Thymus (tissue), 11 donors: ENCODE results near the gene SYCE1. TPM values are rescaled to one million over a fixed set of nuclear protein-coding genes. Genes with fewer than 3 reads are reported as not detected.
"Not testable (repeated sequence)": the region's sequence is repeated elsewhere in the genome, so short reads cannot be mapped to it uniquely, and the experiment has no call there.

Experiments used
- DNase-seq, 9 donors: peaks; one replicate each; pipeline ENCODE4 v3.0.0-alpha.2; 2013; ENCODE audit warnings: low spot score in 9 of 9, low read depth in 6 of 9, missing footprints in 1 of 9
- H3K27ac ChIP-seq, 2 donors: one replicate each; pipeline ENCODE4 v1.5.1; 2013; ENCODE audit warnings: control low read depth in 1 of 2, low read depth in 1 of 2, low read length in 1 of 2, mild to moderate bottlenecking in 1 of 2, moderate library complexity in 1 of 2
- H3K27me3 ChIP-seq, 2 donors: one replicate each; pipeline ENCODE4 v1.5.1; 2013; ENCODE audit warnings: low read length in 1 of 2; ENCODE audit not compliant: control insufficient read depth in 2 of 2, insufficient read depth in 1 of 2
- H3K36me3 ChIP-seq, 2 donors: one replicate each; pipeline ENCODE4 v1.5.1; 2013; ENCODE audit warnings: low read length in 1 of 2, mild to moderate bottlenecking in 1 of 2, moderate library complexity in 1 of 2; ENCODE audit not compliant: control insufficient read depth in 2 of 2, insufficient read depth in 2 of 2
- H3K4me1 ChIP-seq, 2 donors: one replicate each; pipeline ENCODE4 v1.5.1; 2013; ENCODE audit warnings: low read length in 2 of 2; ENCODE audit not compliant: control insufficient read depth in 2 of 2, insufficient read depth in 2 of 2
- H3K4me3 ChIP-seq, 2 donors: one replicate each; pipeline ENCODE4 v1.5.1; 2013; ENCODE audit warnings: low read length in 2 of 2, control low read depth in 1 of 2, mild to moderate bottlenecking in 1 of 2
- H3K9me3 ChIP-seq, 2 donors: one replicate each; pipeline ENCODE4 v1.5.1; 2013; ENCODE audit warnings: low read length in 1 of 2, mild to moderate bottlenecking in 1 of 2; ENCODE audit not compliant: control insufficient read depth in 2 of 2, insufficient read depth in 1 of 2
- WGBS: extraction: QIAGEN DNeasy Blood & Tissue Kit; methylation state at CpG from one replicate; pipeline ENCODE4 v1.1.7; 2013; 5-methylcytosine and 5-hydroxymethylcytosine counted together
- polyA plus RNA-seq: library from polyadenylated mRNA; stranded (reverse); fragments of 200-250 nt; gene quantifications from one replicate; pipeline ENCODE4 v1.2.3, GENCODE V29; 2013
- total RNA-seq: library from RNA; stranded (reverse); fragments of 120-200 nt; gene quantifications from one replicate; pipeline ENCODE4 v1.2.4, GENCODE V29; 2013
- donor health status: healthy.

SYCE1 gene
- total and polyA plus RNA-seq, 2 donors = 0.41 TPM; not detected in 1

GRCh38 chr10:133527771-133528271 lies 37.6 kb downstream of the SYCE1 start:
- H3K9me3 ChIP-seq = peaks cover 0 to 3% of the 10 kb centered on the region in 2 donors
- no peak overlapping the region for H3K27ac ChIP-seq
- 18% methylated on average over 51 of the region's 51 CpGs for WGBS
- peaks cover 42 to 49% of the 10 kb centered on the region in 2 donors for H3K27me3 ChIP-seq
- H3K4me1 ChIP-seq = no peaks in the 10 kb centered on the region
- H3K36me3 ChIP-seq = no peaks in the 10 kb centered on the region
- H3K4me3 ChIP-seq = peak overlapping the region in 1 of 2 donors; percentile 11
- DNase-seq = no peak

GRCh38 chr10:133526957-133527588 lies 38.3 kb downstream of the SYCE1 start, which contains the start of gene CYP2E1:
Gene CYP2E1, plus strand, starts transcription at chr10:133527363. Its CDS starts 33 bp downstream, at chr10:133527396.
- Histone ChIP-seq H3K4me3 (peak within 1 kb of the TSS in 1 of 2 donors; percentile 11), H3K4me1 (no peaks in the 10 kb centered on the region), H3K9me3 (peaks cover 0 to 3% of the 10 kb centered on the region in 2 donors), H3K27me3 (peaks cover 42 to 49% of the 10 kb centered on the region in 2 donors), H3K27ac (no peak within 1 kb of the TSS), H3K36me3 (no peaks in the 10 kb centered on the region)
- WGBS = 90% methylated on average over 16 of the region's 16 CpGs
- no peak for DNase-seq

GRCh38 chr10:133525444-133525843 lies 39.9 kb downstream of the SYCE1 start:
- 92% methylated on average over 7 of the region's 7 CpGs for WGBS
- H3K27me3 ChIP-seq = peaks cover 38 to 43% of the 10 kb centered on the region in 2 donors
- no peak overlapping the region for H3K4me3 ChIP-seq
- no peak overlapping the region for H3K27ac ChIP-seq
- DNase-seq = no peak
- peaks cover 0 to 2% of the 10 kb centered on the region in 2 donors for H3K4me1 ChIP-seq
- H3K36me3 ChIP-seq = no peaks in the 10 kb centered on the region
- H3K9me3 ChIP-seq = peaks cover 0 to 3% of the 10 kb centered on the region in 2 donors

- Histone ChIP-seq H3K4me1 (peaks cover 0 to 2% of the 10 kb centered on the region in 2 donors), H3K27me3 (peaks cover 20 to 26% of the 10 kb centered on the region in 2 donors), H3K27ac (no peak overlapping the region), H3K36me3 (no peaks in the 10 kb centered on the region), H3K9me3 (peaks cover 0 to 2% of the 10 kb centered on the region in 2 donors), H3K4me3 (no peak overlapping the region)
- DNase-seq = no peak
- WGBS = 94% methylated on average over 9 of the region's 9 CpGs
Observed at GRCh38 chr10:133523631-133524203, 41.7 kb downstream of the SYCE1 start.

- DNase-seq = peak; percentile 30 to 90 (median 77)
- 4% methylated on average over 33 of the region's 33 CpGs for WGBS
Observed at GRCh38 chr10:133520193-133520738, 45.1 kb downstream of the SYCE1 start.

GRCh38 chr10:133518517-133518916 lies 46.9 kb downstream of the SYCE1 start:
- H3K36me3 ChIP-seq, H3K4me1 ChIP-seq, H3K9me3 ChIP-seq, H3K27ac ChIP-seq, DNase-seq, H3K4me3 ChIP-seq, H3K27me3 ChIP-seq: not testable (repeated sequence)
- WGBS = 92% methylated on average over 5 of the region's 5 CpGs

More at GRCh38 chr10:133520193-133520738, 45.1 kb downstream of the SYCE1 start:
- Histone ChIP-seq H3K9me3 (peaks cover 0 to 2% of the 10 kb centered on the region in 2 donors), H3K27me3 (no peaks in the 10 kb centered on the region), H3K4me1 (peaks cover 0 to 2% of the 10 kb centered on the region in 2 donors), H3K27ac (peak overlapping the region in 1 of 2 donors; percentile 46), H3K4me3 (peak overlapping the region; percentile 26 to 44), H3K36me3 (no peaks in the 10 kb centered on the region)

- Histone ChIP-seq H3K36me3 (no peaks in the 10 kb centered on the region), H3K4me3 (no peak overlapping the region), H3K27me3 (no peaks in the 10 kb centered on the region), H3K4me1 (peaks cover 0 to 2% of the 10 kb centered on the region in 2 donors), H3K9me3 (no peaks in the 10 kb centered on the region), H3K27ac (no peak overlapping the region)
- no peak for DNase-seq
- 72% methylated on average over 4 of the region's 4 CpGs for whole genome bisulfite sequencing
Observed at GRCh38 chr10:133516057-133516456, 49.3 kb downstream of the SYCE1 start.

- Histone ChIP-seq H3K27ac (no peak overlapping the region), H3K4me1 (no peaks in the 10 kb centered on the region), H3K9me3 (no peaks in the 10 kb centered on the region), H3K36me3 (no peaks in the 10 kb centered on the region), H3K4me3 (no peak overlapping the region), H3K27me3 (no peaks in the 10 kb centered on the region)
- 79% methylated on average over 4 of the region's 4 CpGs for WGBS
- DNase-seq = no peak
Observed at GRCh38 chr10:133515471-133515870, 49.9 kb downstream of the SYCE1 start.

GRCh38 chr10:133511907-133512528 lies 53.4 kb downstream of the SYCE1 start:
- Histone ChIP-seq H3K9me3 (no peaks in the 10 kb centered on the region), H3K4me1 (no peaks in the 10 kb centered on the region), H3K4me3 (no peak overlapping the region), H3K27me3 (no peaks in the 10 kb centered on the region), H3K36me3 (no peaks in the 10 kb centered on the region), H3K27ac (no peak overlapping the region)
- no peak for DNase-seq
- WGBS = 69% methylated on average over 4 of the region's 4 CpGs
